Upper lobe of left lung (tissue), 4 donors: Measurements from ENCODE around the gene RGMA.

Experiments
- CTCF ChIP-seq, 6 experiments: fragments of 450-650 bp in 4 of 6; fragments of 200-600 bp in 2 of 6; sonication (generic) in 2 of 6; IDR thresholded peaks; one replicate each; pipeline ENCODE4 v1.5.1; 2016 to 2019; ENCODE audit warnings: antibody characterized with exemption in 6 of 6
- POLR2A ChIP-seq, 4 donors: fragments of 450-650 bp; IDR thresholded peaks; one replicate each; pipeline ENCODE4 v1.5.1; 2016 to 2017; ENCODE audit warnings: antibody characterized with exemption in 4 of 4, mild to moderate bottlenecking in 2 of 4

GRCh38 chr15:93049233-93049632, 39.8 kb downstream of the RGMA start:
- TF ChIP-seq POLR2A (IDR thresholded peaks at IDR 0.05) (no peak), CTCF (IDR thresholded peaks at IDR 0.05) (no peak)
